Astrocyte (in vitro differentiated cells and primary cell): ENCODE measurements around the gene OIP5. TPM values are rescaled to one million over a fixed set of nuclear protein-coding genes. Genes with fewer than 3 reads are reported as not detected.
A peak's percentile ranks its signal among the peaks of the same experiment; 100 is the strongest.

ENCODE experiments used
- DNase-seq: peaks from one replicate; pipeline ENCODE4 v3.0.0-alpha.2; 2010; ENCODE audit warnings: low read depth
- FAIRE-seq: peaks from 2 replicates; lab custom pipeline; 2011; peaks lifted over from hg19 to GRCh38; lab: Jason Lieb, UNC
- H2AFZ ChIP-seq: 2 replicates; pipeline ENCODE4 v1.6.0; 2012; ENCODE audit warnings: low read depth, low read length, inconsistent platforms
- H3K27ac ChIP-seq: 2 replicates; pipeline ENCODE4 v1.5.1; 2011; ENCODE audit warnings: low read depth, low read length, inconsistent platforms
- H3K27me3 ChIP-seq: 2 replicates; pipeline ENCODE4 v1.6.0; 2011; ENCODE audit warnings: low read length, inconsistent platforms; ENCODE audit not compliant: insufficient read depth
- H3K36me3 ChIP-seq: 2 replicates; pipeline ENCODE4 v1.5.1; 2011; ENCODE audit warnings: low read length, inconsistent platforms; ENCODE audit not compliant: insufficient read depth
- H3K4me1 ChIP-seq: 2 replicates; pipeline ENCODE4 v1.5.1; 2011; ENCODE audit warnings: low read length, inconsistent platforms; ENCODE audit not compliant: insufficient read depth
- H3K4me2 ChIP-seq: 2 replicates; pipeline ENCODE4 v1.6.0; 2012; ENCODE audit warnings: low read length, inconsistent platforms
- H3K4me3 ChIP-seq: 2 replicates; pipeline ENCODE4 v1.5.1; 2011; ENCODE audit warnings: low read depth, mild to moderate bottlenecking, low read length, inconsistent platforms; ENCODE audit not compliant: insufficient read depth
- H3K79me2 ChIP-seq: 2 replicates; pipeline ENCODE4 v1.6.0; 2012; ENCODE audit warnings: mild to moderate bottlenecking, low read length, inconsistent platforms; ENCODE audit not compliant: insufficient read depth
- H3K9ac ChIP-seq: 2 replicates; pipeline ENCODE4 v1.6.0; 2012; ENCODE audit warnings: mild to moderate bottlenecking, low read length, inconsistent platforms
- H3K9me3 ChIP-seq: 2 replicates; pipeline ENCODE4 v1.5.1; 2012; ENCODE audit warnings: low read depth, mild to moderate bottlenecking, low read length, inconsistent platforms; ENCODE audit not compliant: insufficient read depth
- H4K20me1 ChIP-seq: 2 replicates; pipeline ENCODE4 v1.6.0; 2012; ENCODE audit warnings: low read length, inconsistent platforms; ENCODE audit not compliant: insufficient read depth
- H3K27ac Mint-ChIP-seq: one replicate; pipeline ENCODE4 v1.8.0; 2021; ENCODE audit warnings: mild to moderate bottlenecking, mixed read lengths; ENCODE audit not compliant: unreplicated experiment
- H3K27me3 Mint-ChIP-seq: one replicate; pipeline ENCODE4 v1.8.0; 2021; ENCODE audit warnings: low read depth, mixed read lengths; ENCODE audit not compliant: unreplicated experiment
- H3K36me3 Mint-ChIP-seq: one replicate; pipeline ENCODE4 v1.8.0; 2021; ENCODE audit warnings: low read depth, mixed read lengths; ENCODE audit not compliant: unreplicated experiment
- H3K4me1 Mint-ChIP-seq: one replicate; pipeline ENCODE4 v1.8.0; 2021; ENCODE audit warnings: low read depth, mixed read lengths; ENCODE audit not compliant: unreplicated experiment
- H3K4me3 Mint-ChIP-seq: one replicate; pipeline ENCODE4 v1.8.0; 2021; ENCODE audit warnings: mild to moderate bottlenecking, moderate library complexity, mixed read lengths; ENCODE audit not compliant: unreplicated experiment
- H3K9me3 Mint-ChIP-seq: one replicate; pipeline ENCODE4 v1.8.0; 2021; ENCODE audit warnings: mild to moderate bottlenecking, mixed read lengths; ENCODE audit not compliant: unreplicated experiment
- EZH2 ChIP-seq: IDR thresholded peaks from 2 replicates; pipeline ENCODE4 v1.6.1; 2012; ENCODE audit warnings: mild to moderate bottlenecking, low read length, inconsistent platforms; ENCODE audit not compliant: insufficient read depth
- total RNA-seq: library from RNA; stranded (reverse); gene quantifications from 2 replicates; pipeline ENCODE4 v1.2.1, GENCODE V29; 2021
- TF ChIP-seq, protein P1 (sequence below): IDR thresholded peaks from 2 replicates; pipeline ENCODE4 v1.5.1; 2011; ENCODE audit warnings: low read depth, mild to moderate bottlenecking, inconsistent platforms, low read length, moderate library complexity; ENCODE audit not compliant: insufficient read depth

OIP5 gene
- total RNA-seq, 1 donor from 2014 or later, result 1.7 TPM

DNA sequence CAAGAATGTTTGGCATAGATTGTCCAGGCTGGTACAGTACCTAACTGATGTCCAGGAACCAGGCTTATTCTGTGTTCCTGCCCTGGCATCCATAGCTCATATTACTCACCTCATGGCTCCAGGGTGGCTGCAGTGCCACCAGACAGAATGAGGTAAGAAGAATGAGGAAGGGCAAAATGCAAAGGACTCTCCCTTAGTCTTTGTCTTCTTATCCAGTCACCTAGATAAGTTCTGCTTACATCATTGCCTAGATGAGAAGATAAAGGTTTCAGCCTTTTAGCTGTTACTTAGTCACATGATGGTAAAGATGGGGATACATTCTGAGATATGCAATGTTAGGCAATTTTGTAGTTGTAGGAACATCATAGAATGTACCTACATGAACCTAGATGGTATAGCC is 55.6 kb downstream of the OIP5 start:
- no peaks in the 10 kb centered on the region for H3K79me2 ChIP-seq
- H3K9me3 Mint-ChIP-seq, result no peaks in the 10 kb centered on the region
- TF ChIP-seq, protein P1, sequence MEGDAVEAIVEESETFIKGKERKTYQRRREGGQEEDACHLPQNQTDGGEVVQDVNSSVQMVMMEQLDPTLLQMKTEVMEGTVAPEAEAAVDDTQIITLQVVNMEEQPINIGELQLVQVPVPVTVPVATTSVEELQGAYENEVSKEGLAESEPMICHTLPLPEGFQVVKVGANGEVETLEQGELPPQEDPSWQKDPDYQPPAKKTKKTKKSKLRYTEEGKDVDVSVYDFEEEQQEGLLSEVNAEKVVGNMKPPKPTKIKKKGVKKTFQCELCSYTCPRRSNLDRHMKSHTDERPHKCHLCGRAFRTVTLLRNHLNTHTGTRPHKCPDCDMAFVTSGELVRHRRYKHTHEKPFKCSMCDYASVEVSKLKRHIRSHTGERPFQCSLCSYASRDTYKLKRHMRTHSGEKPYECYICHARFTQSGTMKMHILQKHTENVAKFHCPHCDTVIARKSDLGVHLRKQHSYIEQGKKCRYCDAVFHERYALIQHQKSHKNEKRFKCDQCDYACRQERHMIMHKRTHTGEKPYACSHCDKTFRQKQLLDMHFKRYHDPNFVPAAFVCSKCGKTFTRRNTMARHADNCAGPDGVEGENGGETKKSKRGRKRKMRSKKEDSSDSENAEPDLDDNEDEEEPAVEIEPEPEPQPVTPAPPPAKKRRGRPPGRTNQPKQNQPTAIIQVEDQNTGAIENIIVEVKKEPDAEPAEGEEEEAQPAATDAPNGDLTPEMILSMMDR, result no peak
- no peak for TF ChIP-seq EZH2
- no peak overlapping the region for H3K27ac Mint-ChIP-seq
- H3K9me3 ChIP-seq, result no peaks in the 10 kb centered on the region
- peaks cover 28% of the 10 kb centered on the region for H3K36me3 ChIP-seq
- H4K20me1 ChIP-seq, result no peaks in the 10 kb centered on the region
- no peaks in the 10 kb centered on the region for H3K27me3 Mint-ChIP-seq
- H3K4me1 ChIP-seq, result peaks cover 9% of the 10 kb centered on the region
- H3K4me1 Mint-ChIP-seq, result peaks cover 4% of the 10 kb centered on the region
- FAIRE-seq (no peak), DNase-seq (no peak)
- H3K27ac ChIP-seq, result no peak overlapping the region
- H3K27me3 ChIP-seq, result no peaks in the 10 kb centered on the region
- peaks cover 5% of the 10 kb centered on the region for H3K36me3 Mint-ChIP-seq
- no peak overlapping the region for H3K4me3 Mint-ChIP-seq
- H3K4me3 ChIP-seq, result no peak overlapping the region
- H3K4me2 ChIP-seq, result no peak overlapping the region
- H2AFZ ChIP-seq, result no peak overlapping the region
- H3K9ac ChIP-seq, result no peak overlapping the region

DNA sequence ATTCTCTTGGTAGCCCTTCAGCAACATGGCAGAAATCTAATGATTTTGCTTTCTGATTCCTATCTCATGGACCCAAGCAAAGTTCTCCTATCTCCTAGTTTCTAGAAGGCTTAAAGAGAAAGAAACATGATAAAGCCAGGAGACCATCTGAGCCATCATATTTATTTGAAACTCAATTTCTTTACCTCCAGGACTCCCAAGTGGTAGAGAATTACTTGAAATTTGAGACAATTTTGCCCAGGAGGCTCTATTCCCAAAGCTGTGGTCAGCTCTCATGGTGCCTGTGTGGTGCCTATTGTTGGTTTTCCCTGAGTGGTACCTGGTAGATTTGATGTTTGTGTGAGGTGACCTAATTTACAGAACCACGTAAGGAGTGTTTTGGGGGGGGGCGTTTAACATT is 62.5 kb downstream of the OIP5 start:
- FAIRE-seq, result no peak
- no peaks in the 10 kb centered on the region for H3K4me1 Mint-ChIP-seq

DNA sequence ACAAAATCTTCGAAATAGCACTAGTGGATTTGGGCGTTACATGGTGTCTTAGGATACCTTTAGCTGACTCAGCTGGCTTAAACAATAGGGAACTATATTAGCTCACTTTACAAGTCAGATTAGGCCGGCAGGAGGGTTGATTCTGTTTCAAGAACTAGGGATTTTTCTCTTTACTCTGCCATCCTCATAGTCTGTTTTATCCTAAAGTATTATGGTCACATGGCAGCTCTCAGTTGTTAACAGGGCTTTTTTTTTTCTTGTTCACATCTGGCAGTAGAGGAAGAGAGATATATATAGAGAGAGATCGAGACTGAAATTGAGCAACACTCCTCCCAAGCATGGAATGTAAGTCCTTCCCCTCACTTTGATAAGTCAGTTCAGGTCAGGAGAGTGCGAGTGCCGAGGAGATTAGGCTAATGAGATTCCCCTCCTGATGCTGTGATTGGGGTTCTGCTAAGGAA is 68.5 kb downstream of the OIP5 start:
- DNase-seq (peak; percentile 31), FAIRE-seq (no peak)
- Histone ChIP-seq H4K20me1 (peaks cover 2% of the 10 kb centered on the region), H3K4me2 (no peak overlapping the region), H3K27me3 (no peaks in the 10 kb centered on the region), H3K9me3 (no peaks in the 10 kb centered on the region), H3K9ac (no peak overlapping the region), H3K27ac (no peak overlapping the region), H3K79me2 (no peaks in the 10 kb centered on the region), H3K4me3 (no peak overlapping the region), H3K36me3 (peaks cover 14% of the 10 kb centered on the region), H2AFZ (no peak overlapping the region), H3K4me1 (no peaks in the 10 kb centered on the region)
- H3K27ac Mint-ChIP-seq, result no peak overlapping the region
- H3K4me3 Mint-ChIP-seq, result no peak overlapping the region
- peaks cover 6% of the 10 kb centered on the region for H3K4me1 Mint-ChIP-seq
- no peak for TF ChIP-seq EZH2
- TF ChIP-seq, protein P1, result no peak
- H3K9me3 Mint-ChIP-seq, result no peaks in the 10 kb centered on the region
- peaks cover 15% of the 10 kb centered on the region for H3K36me3 Mint-ChIP-seq
- H3K27me3 Mint-ChIP-seq, result no peaks in the 10 kb centered on the region

More for the DNA sequence above, 62.5 kb downstream of the OIP5 start:
- Mint-ChIP-seq H3K27me3 (no peaks in the 10 kb centered on the region), H3K36me3 (peaks cover 9% of the 10 kb centered on the region), H3K27ac (no peak overlapping the region), H3K4me3 (no peak overlapping the region), H3K9me3 (no peaks in the 10 kb centered on the region)
- no peaks in the 10 kb centered on the region for H3K9me3 ChIP-seq
- no peak overlapping the region for H3K4me2 ChIP-seq
- no peak overlapping the region for H3K9ac ChIP-seq
- TF ChIP-seq EZH2, result no peak
- TF ChIP-seq, protein P1, result no peak
- no peaks in the 10 kb centered on the region for H3K27me3 ChIP-seq
- H3K4me3 ChIP-seq, result no peak overlapping the region
- H3K79me2 ChIP-seq, result no peaks in the 10 kb centered on the region
- peaks cover 4% of the 10 kb centered on the region for H3K36me3 ChIP-seq
- no peak overlapping the region for H3K27ac ChIP-seq
- no peaks in the 10 kb centered on the region for H3K4me1 ChIP-seq
- H4K20me1 ChIP-seq, result no peaks in the 10 kb centered on the region
- no peak overlapping the region for H2AFZ ChIP-seq
- no peak for DNase-seq
